HCEC 1CT (cell line): ENCODE results near the gene TMBIM6.
"Not testable (repeated sequence)": the region's sequence is repeated elsewhere in the genome, so short reads cannot be mapped to it uniquely, and the experiment has no call there.

Experiments
- DNase-seq: peaks from one replicate; pipeline ENCODE4 v3.0.0-alpha.2; 2017

Gene TMBIM6

GRCh38 chr12:49740930-49741881, at the start of gene TMBIM6:
Gene TMBIM6 (plus strand): TSS chr12:49741557. CDS start chr12:49752494, 10,937 bp downstream.
- peak; percentile 100 for DNase-seq

- DNase-seq = no peak
Observed at GRCh38 chr12:49692851-49693250, 48.5 kb upstream of the TMBIM6 start.

- peak; percentile 48 for DNase-seq
Observed at GRCh38 chr12:49693931-49694444, 47.4 kb upstream of the TMBIM6 start.

GRCh38 chr12:49696723-49697122, 44.6 kb upstream of the TMBIM6 start:
- no peak for DNase-seq

GRCh38 chr12:49697808-49698207, 43.5 kb upstream of the TMBIM6 start:
- DNase-seq = no peak

- no peak for DNase-seq
Observed at GRCh38 chr12:49698619-49699545, 42.5 kb upstream of the TMBIM6 start.

- DNase-seq = no peak
Observed at GRCh38 chr12:49702009-49702408, 39.3 kb upstream of the TMBIM6 start.

GRCh38 chr12:49702676-49703215, 38.6 kb upstream of the TMBIM6 start:
- no peak for DNase-seq

- DNase-seq = peak; percentile 73
Observed at GRCh38 chr12:49703647-49704137, 37.7 kb upstream of the TMBIM6 start.

- peak; percentile 66 for DNase-seq
Observed at GRCh38 chr12:49705479-49706134, 35.8 kb upstream of the TMBIM6 start.

GRCh38 chr12:49706351-49707127, 34.8 kb upstream of the TMBIM6 start:
- peak; percentile 28 for DNase-seq

- DNase-seq = peak; percentile 93
Observed at GRCh38 chr12:49707128-49707811, 34.1 kb upstream of the TMBIM6 start, which contains the start of gene FMNL3. Gene FMNL3 (minus strand): TSS chr12:49707405. CDS start chr12:49707180, 225 bp downstream.

- DNase-seq = no peak
Observed at GRCh38 chr12:49707812-49708147, 33.6 kb upstream of the TMBIM6 start.

GRCh38 chr12:49708851-49709250, 32.5 kb upstream of the TMBIM6 start:
- DNase-seq = no peak

- not testable (repeated sequence) for DNase-seq
Observed at GRCh38 chr12:49713952-49714351, 27.4 kb upstream of the TMBIM6 start.

- no peak for DNase-seq
Observed at GRCh38 chr12:49716553-49716952, 24.8 kb upstream of the TMBIM6 start.

- not testable (repeated sequence) for DNase-seq
Observed at GRCh38 chr12:49717800-49718199, 23.6 kb upstream of the TMBIM6 start.

- DNase-seq = peak; percentile 17
Observed at GRCh38 chr12:49720214-49720613, 21.1 kb upstream of the TMBIM6 start.

- not testable (repeated sequence) for DNase-seq
Observed at GRCh38 chr12:49721355-49721754, 20.0 kb upstream of the TMBIM6 start.

- no peak for DNase-seq
Observed at GRCh38 chr12:49728446-49728845, 12.9 kb upstream of the TMBIM6 start.

- no peak for DNase-seq
Observed at GRCh38 chr12:49730050-49730449, 11.3 kb upstream of the TMBIM6 start.
